ENCODE measurements around the gene HNMT. TPM values are rescaled to one million over a fixed set of nuclear protein-coding genes. Genes with fewer than 3 reads are reported as not detected.

HNMT gene
- total and polyA plus RNA-seq, 7 donors = 29.9 to 124 (median 59.2) TPM

DNA sequence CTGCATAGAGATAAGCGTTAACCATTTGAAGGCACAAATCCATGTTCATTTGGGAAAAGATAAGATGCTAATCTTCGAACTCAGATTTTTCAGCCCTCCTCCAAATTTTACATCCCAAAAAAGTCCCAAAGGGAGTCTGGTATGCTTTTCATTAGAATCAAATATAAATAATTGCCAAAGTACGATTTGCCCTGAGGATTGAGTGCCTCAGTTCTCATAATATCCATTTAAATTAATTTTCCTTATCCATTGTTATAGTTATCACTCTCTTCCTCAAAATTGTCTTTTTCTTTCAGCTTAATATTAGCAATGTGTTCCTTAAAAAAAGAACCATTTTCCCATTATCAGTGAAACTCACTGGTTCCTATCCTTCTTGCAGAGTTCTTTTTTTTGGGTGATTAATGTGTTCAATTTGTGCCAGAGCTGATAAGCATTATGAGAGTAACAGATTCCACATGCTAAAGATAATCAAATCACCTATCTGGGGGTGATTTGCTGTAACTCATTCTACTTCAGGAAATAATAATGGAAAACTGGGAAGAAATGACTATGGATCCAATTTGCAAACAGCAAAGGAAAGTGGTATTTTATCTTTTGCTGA, 686 bp downstream of the HNMT start:
- Histone ChIP-seq H3K9me3 (no peaks in the 10 kb centered on the region), H3K36me3 (no peaks in the 10 kb centered on the region), H3K4me3 (peak overlapping the region; percentile 38 to 55 (median 50)), H3K27me3 (no peaks in the 10 kb centered on the region), H3K4me1 (peaks cover 0 to 18% (median 6%) of the 10 kb centered on the region in 4 donors), H3K27ac (peak overlapping the region; percentile 72 to 79 (median 76))
- TF ChIP-seq, protein P1, sequence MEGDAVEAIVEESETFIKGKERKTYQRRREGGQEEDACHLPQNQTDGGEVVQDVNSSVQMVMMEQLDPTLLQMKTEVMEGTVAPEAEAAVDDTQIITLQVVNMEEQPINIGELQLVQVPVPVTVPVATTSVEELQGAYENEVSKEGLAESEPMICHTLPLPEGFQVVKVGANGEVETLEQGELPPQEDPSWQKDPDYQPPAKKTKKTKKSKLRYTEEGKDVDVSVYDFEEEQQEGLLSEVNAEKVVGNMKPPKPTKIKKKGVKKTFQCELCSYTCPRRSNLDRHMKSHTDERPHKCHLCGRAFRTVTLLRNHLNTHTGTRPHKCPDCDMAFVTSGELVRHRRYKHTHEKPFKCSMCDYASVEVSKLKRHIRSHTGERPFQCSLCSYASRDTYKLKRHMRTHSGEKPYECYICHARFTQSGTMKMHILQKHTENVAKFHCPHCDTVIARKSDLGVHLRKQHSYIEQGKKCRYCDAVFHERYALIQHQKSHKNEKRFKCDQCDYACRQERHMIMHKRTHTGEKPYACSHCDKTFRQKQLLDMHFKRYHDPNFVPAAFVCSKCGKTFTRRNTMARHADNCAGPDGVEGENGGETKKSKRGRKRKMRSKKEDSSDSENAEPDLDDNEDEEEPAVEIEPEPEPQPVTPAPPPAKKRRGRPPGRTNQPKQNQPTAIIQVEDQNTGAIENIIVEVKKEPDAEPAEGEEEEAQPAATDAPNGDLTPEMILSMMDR (IDR thresholded peaks at IDR 0.05) = no peak
- TF ChIP-seq EP300 (IDR thresholded peaks at IDR 0.05) = no peak
- TF ChIP-seq POLR2A (IDR thresholded peaks at IDR 0.05) = no peak
- no peak for TF ChIP-seq POLR2AphosphoS5 (IDR thresholded peaks at IDR 0.05)
- WGBS, 2 donors = 10 to 43% methylated on average over 3 of the region's 3 CpGs
- DNase-seq = no peak
- intact Hi-C loops (cut with DNase I) = no loop called here

DNA sequence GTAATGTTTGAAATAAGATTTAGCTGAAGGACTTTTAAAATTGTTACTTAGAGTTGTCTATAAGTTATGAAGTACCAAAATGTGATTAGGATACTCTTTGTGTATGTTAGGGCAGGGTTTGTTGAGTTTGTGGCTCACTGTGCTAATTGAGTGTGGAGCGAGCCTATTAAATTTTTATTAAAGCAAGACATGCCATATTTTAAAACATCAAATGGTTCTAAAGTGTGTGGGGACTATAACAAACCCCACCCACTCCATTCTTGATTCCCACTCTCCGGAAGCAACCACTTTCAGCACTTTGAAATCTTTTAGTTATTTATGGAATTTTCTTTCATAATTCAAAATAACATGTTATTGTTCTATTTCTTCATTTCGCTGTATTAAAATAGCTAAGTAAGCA, 1.8 kb downstream of the HNMT start:
- peak overlapping the region; percentile 72 to 79 (median 76) for H3K27ac ChIP-seq
- no peak for TF ChIP-seq POLR2AphosphoS5 (IDR thresholded peaks at IDR 0.05)
- no peak for TF ChIP-seq EP300 (IDR thresholded peaks at IDR 0.05)
- TF ChIP-seq, protein P1 (IDR thresholded peaks at IDR 0.05) = no peak
- no peak for TF ChIP-seq POLR2A (IDR thresholded peaks at IDR 0.05)
- H3K9me3 ChIP-seq = no peaks in the 10 kb centered on the region
- H3K36me3 ChIP-seq = peaks cover 0 to 2% (median 0%) of the 10 kb centered on the region in 4 donors
- H3K4me3 ChIP-seq = peak overlapping the region in 3 of 4 donors; percentile 50 to 55 (median 50)
- H3K4me1 ChIP-seq = peaks cover 0 to 18% (median 6%) of the 10 kb centered on the region in 4 donors
- no peaks in the 10 kb centered on the region for H3K27me3 ChIP-seq
- DNase-seq = no peak
- WGBS, 2 donors = 18 to 56% methylated on average over 3 of the region's 3 CpGs
- intact Hi-C loops (cut with DNase I) = no loop called here

DNA sequence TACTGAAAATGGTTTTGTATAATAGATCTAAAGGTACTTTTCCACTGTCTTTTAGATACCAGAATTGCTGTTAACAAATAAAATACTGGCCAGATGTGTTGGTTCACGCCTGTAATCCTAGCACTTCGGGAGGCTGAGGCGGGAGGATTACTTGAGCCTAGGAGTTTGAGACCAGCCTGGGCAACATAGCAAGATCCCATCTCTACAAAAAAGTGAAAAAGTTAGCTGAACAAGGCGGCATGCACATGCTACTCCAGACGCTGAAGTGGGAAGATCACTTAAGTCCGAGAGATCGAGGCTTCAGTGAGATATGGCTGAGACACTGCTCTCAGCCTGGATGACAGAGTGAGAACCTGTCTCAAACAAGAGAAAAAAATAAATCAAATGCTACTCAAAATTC, 2.8 kb downstream of the HNMT start:
- intact Hi-C loops (cut with DNase I) = no loop called here
- H3K36me3 ChIP-seq = peaks cover 0 to 11% (median under 1%) of the 10 kb centered on the region in 4 donors
- WGBS, 2 donors = 91 to 95% methylated on average over 7 of the region's 7 CpGs
- DNase-seq = no peak
- no peaks in the 10 kb centered on the region for H3K9me3 ChIP-seq
- peaks cover 0 to 18% (median 6%) of the 10 kb centered on the region in 4 donors for H3K4me1 ChIP-seq
- no peaks in the 10 kb centered on the region for H3K27me3 ChIP-seq
- peak overlapping the region in 1 of 4 donors; percentile 74 for H3K27ac ChIP-seq
- no peak overlapping the region for H3K4me3 ChIP-seq
- TF ChIP-seq POLR2AphosphoS5 (IDR thresholded peaks at IDR 0.05) (no peak), POLR2A (IDR thresholded peaks at IDR 0.05) (no peak), EP300 (IDR thresholded peaks at IDR 0.05) (no peak)
- TF ChIP-seq, protein P1 (IDR thresholded peaks at IDR 0.05) = no peak

DNA sequence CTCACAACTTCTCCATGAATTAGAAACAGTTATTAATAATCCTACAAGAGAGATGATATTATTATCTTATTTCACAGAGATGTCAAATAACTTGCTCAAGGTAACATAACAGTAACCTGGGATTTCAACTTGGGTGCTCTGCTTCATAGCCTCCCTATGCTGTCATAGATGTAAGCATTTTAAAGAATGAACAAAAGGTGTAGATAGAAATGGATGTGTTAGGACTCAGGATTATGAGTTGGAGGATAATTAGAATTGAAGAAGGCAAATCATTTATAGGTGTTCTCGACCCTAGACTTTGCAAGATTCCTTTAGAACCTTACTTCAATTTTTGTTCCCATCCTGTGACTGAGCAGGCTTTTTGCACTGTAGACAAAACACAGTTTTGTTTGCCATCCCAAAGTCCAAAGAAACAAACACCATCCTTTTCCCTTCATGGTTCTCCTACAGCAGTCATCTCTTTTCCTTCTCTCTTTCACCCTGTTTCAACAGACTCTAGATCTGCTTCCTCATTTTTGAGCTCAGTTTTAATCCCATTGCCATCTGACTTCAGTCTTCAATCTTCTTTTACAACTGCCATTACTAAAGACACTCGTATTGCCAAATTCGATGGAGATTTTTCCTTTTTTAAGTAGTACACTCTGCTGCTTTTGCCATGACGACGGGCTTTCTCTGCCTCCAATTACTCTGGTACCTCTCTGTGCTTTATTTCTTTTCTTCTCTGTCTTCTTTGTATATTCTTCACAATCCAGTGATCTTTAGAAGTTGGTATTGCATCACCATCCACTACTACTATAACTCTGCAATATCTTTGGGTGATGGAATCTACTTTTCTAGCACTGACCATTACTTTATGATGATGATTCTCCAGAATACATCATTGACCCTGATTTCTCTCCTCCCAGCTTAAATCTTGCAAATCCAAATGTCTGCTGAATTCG, 4.5 kb downstream of the HNMT start:
- peaks cover 0 to 11% (median 3%) of the 10 kb centered on the region in 4 donors for H3K36me3 ChIP-seq
- TF ChIP-seq EP300 (IDR thresholded peaks at IDR 0.05) = no peak
- H3K27ac ChIP-seq = peak overlapping the region in 3 of 4 donors; percentile 14 to 38 (median 17)
- H3K27me3 ChIP-seq = no peaks in the 10 kb centered on the region
- H3K9me3 ChIP-seq = no peaks in the 10 kb centered on the region
- DNase-seq = no peak
- peaks cover 0 to 12% (median 2%) of the 10 kb centered on the region in 4 donors for H3K4me1 ChIP-seq
- intact Hi-C loops (cut with DNase I) = no loop called here
- H3K4me3 ChIP-seq = no peak overlapping the region
- 52 to 69% methylated on average over 6 of the region's 6 CpGs for WGBS, 2 donors

DNA sequence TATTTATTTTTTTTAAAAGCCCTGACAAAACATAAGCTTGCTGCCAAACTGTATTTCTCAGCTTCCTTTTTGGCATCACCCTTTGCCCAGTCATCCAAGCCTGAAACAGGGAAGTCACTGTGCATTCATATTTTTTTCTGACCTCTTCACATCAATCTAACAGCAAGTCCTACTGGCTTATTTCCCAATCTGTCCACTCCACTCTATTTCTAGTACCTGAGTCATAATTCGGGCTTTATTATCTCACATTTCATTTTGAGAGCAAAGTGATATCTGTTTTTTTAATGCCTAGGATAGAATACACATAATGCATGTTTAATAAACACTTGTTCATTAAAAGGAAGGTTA, 5.1 kb downstream of the HNMT start:
- no peak overlapping the region for H3K4me3 ChIP-seq
- intact Hi-C loops (cut with DNase I) = no loop called here
- WGBS, 2 donors = 10 to 33% methylated on average over 1 of the region's 1 CpG
- no peaks in the 10 kb centered on the region for H3K27me3 ChIP-seq
- TF ChIP-seq, protein P1 (IDR thresholded peaks at IDR 0.05) = no peak
- TF ChIP-seq POLR2AphosphoS5 (IDR thresholded peaks at IDR 0.05) = peak in 1 of 4 donors; percentile 15
- peak overlapping the region in 3 of 4 donors; percentile 14 to 38 (median 17) for H3K27ac ChIP-seq
- peaks cover 0 to 15% (median 3%) of the 10 kb centered on the region in 4 donors for H3K36me3 ChIP-seq
- no peaks in the 10 kb centered on the region for H3K9me3 ChIP-seq
- peaks cover 0 to 11% (median 0%) of the 10 kb centered on the region in 4 donors for H3K4me1 ChIP-seq
- DNase-seq = no peak
